ENCODE data around the gene SARM1.
A peak's percentile ranks its signal among the peaks of the same experiment; 100 is the strongest.

SARM1 gene

GRCh38 chr17:28402844-28403243 lies 31.4 kb downstream of the SARM1 start:
- Histone ChIP-seq H2AK5ac (ENCODE audit: low read depth, low read length) (no peak overlapping the region), H3K18ac (ENCODE audit: low read length) (no peak overlapping the region), H3K79me1 (ENCODE audit: low read depth, low read length) (no peaks in the 10 kb centered on the region), H2BK120ac (ENCODE audit: low read depth, low read length) (no peak overlapping the region), H3K27ac (replicated peaks; ENCODE audit: low read length) (no peak overlapping the region), H2BK15ac (ENCODE audit: low read length) (no peak overlapping the region), H3K9ac (ENCODE audit: low read depth, low read length, poor library complexity) (no peak overlapping the region), H3K4me1 (ENCODE audit: control insufficient read depth in 2 of 2, insufficient read depth in 1 of 2, low read depth in 1 of 2, low read length in 2 of 2) (peaks cover 8 to 17% of the 10 kb centered on the region in 2 donors), H3K23ac (ENCODE audit: low read depth, low read length, poor library complexity) (no peak overlapping the region), H3K4me3 (ENCODE audit: low read length in 2 of 2) (no peak overlapping the region), H2AFZ (ENCODE audit: low read length) (no peak overlapping the region), H3K4ac (ENCODE audit: low read length) (no peak overlapping the region), H3K27me3 (ENCODE audit: control insufficient read depth in 3 of 3, insufficient read depth in 3 of 3, low read depth in 1 of 3, low read length in 3 of 3) (peaks cover 0 to 19% (median 0%) of the 10 kb centered on the region in 3 experiments), H3K36me3 (replicated peaks in 1 of 2; ENCODE audit: control insufficient read depth in 2 of 2, insufficient read depth in 2 of 2, low read length in 2 of 2) (peaks cover under 1 to 22% of the 10 kb centered on the region in 2 donors), H3K9me3 (replicated peaks in 1 of 2; ENCODE audit: control insufficient read depth in 2 of 2, insufficient read depth in 1 of 2, low read depth in 1 of 2, low read length in 2 of 2) (no peaks in the 10 kb centered on the region), H3K14ac (ENCODE audit: low read length) (no peak overlapping the region), H3K4me2 (ENCODE audit: insufficient read depth, low read length, poor library complexity, severe bottlenecking) (no peak overlapping the region), H2BK12ac (ENCODE audit: low read length) (no peak overlapping the region), H2BK5ac (ENCODE audit: low read length) (no peak overlapping the region), H4K8ac (ENCODE audit: low read depth, low read length) (no peak overlapping the region), H4K91ac (ENCODE audit: low read depth, low read length, poor library complexity) (no peak overlapping the region)
- WGBS, 2 donors (ENCODE audit: extremely low coverage in 2 of 2, insufficient read length in 2 of 2, insufficient replicate concordance in 1 of 2), result no CpG with 5 or more reads among the region's 6 CpGs
- DNase-seq (ENCODE audit: low spot score), result no peak

GRCh38 chr17:28404007-28404406 lies 32.5 kb downstream of the SARM1 start:
- Histone ChIP-seq H2BK15ac (ENCODE audit: low read length) (no peak overlapping the region), H3K14ac (ENCODE audit: low read length) (no peak overlapping the region), H3K9me3 (replicated peaks in 1 of 2; ENCODE audit: control insufficient read depth in 2 of 2, insufficient read depth in 1 of 2, low read depth in 1 of 2, low read length in 2 of 2) (no peaks in the 10 kb centered on the region), H3K23ac (ENCODE audit: low read depth, low read length, poor library complexity) (no peak overlapping the region), H4K91ac (ENCODE audit: low read depth, low read length, poor library complexity) (no peak overlapping the region), H2AFZ (ENCODE audit: low read length) (no peak overlapping the region), H3K4me1 (ENCODE audit: control insufficient read depth in 2 of 2, insufficient read depth in 1 of 2, low read depth in 1 of 2, low read length in 2 of 2) (peaks cover 7 to 18% of the 10 kb centered on the region in 2 donors), H3K27ac (replicated peaks; ENCODE audit: low read length) (no peak overlapping the region), H4K8ac (ENCODE audit: low read depth, low read length) (no peak overlapping the region), H3K4me3 (ENCODE audit: low read length in 2 of 2) (no peak overlapping the region), H3K9ac (ENCODE audit: low read depth, low read length, poor library complexity) (no peak overlapping the region), H3K79me1 (ENCODE audit: low read depth, low read length) (no peaks in the 10 kb centered on the region), H3K36me3 (replicated peaks in 1 of 2; ENCODE audit: control insufficient read depth in 2 of 2, insufficient read depth in 2 of 2, low read length in 2 of 2) (peaks cover 0 to 14% of the 10 kb centered on the region in 2 donors), H2BK120ac (ENCODE audit: low read depth, low read length) (no peak overlapping the region), H2AK5ac (ENCODE audit: low read depth, low read length) (no peak overlapping the region), H3K27me3 (ENCODE audit: control insufficient read depth in 3 of 3, insufficient read depth in 3 of 3, low read depth in 1 of 3, low read length in 3 of 3) (peaks cover 0 to 19% (median 0%) of the 10 kb centered on the region in 3 experiments), H2BK5ac (ENCODE audit: low read length) (no peak overlapping the region), H3K4me2 (ENCODE audit: insufficient read depth, low read length, poor library complexity, severe bottlenecking) (no peak overlapping the region), H3K18ac (ENCODE audit: low read length) (no peak overlapping the region), H2BK12ac (ENCODE audit: low read length) (no peak overlapping the region), H3K4ac (ENCODE audit: low read length) (no peak overlapping the region)
- WGBS, 2 donors (ENCODE audit: extremely low coverage in 2 of 2, insufficient read length in 2 of 2, insufficient replicate concordance in 1 of 2), result no CpG with 5 or more reads among the region's 2 CpGs
- no peak for DNase-seq (ENCODE audit: low spot score)

GRCh38 chr17:28404461-28404811 lies 32.9 kb downstream of the SARM1 start:
- Histone ChIP-seq H3K4me3 (ENCODE audit: low read length in 2 of 2) (no peak overlapping the region), H3K79me1 (ENCODE audit: low read depth, low read length) (no peaks in the 10 kb centered on the region), H3K18ac (ENCODE audit: low read length) (no peak overlapping the region), H2BK12ac (ENCODE audit: low read length) (no peak overlapping the region), H3K14ac (ENCODE audit: low read length) (no peak overlapping the region), H3K27me3 (ENCODE audit: control insufficient read depth in 3 of 3, insufficient read depth in 3 of 3, low read depth in 1 of 3, low read length in 3 of 3) (peaks cover 0 to 19% (median 0%) of the 10 kb centered on the region in 3 experiments), H2AK5ac (ENCODE audit: low read depth, low read length) (no peak overlapping the region), H2BK15ac (ENCODE audit: low read length) (no peak overlapping the region), H2BK5ac (ENCODE audit: low read length) (no peak overlapping the region), H4K91ac (ENCODE audit: low read depth, low read length, poor library complexity) (no peak overlapping the region), H2BK120ac (ENCODE audit: low read depth, low read length) (no peak overlapping the region), H3K4ac (ENCODE audit: low read length) (no peak overlapping the region), H2AFZ (ENCODE audit: low read length) (no peak overlapping the region), H3K27ac (replicated peaks; ENCODE audit: low read length) (no peak overlapping the region), H3K4me2 (ENCODE audit: insufficient read depth, low read length, poor library complexity, severe bottlenecking) (no peak overlapping the region), H3K9me3 (replicated peaks in 1 of 2; ENCODE audit: control insufficient read depth in 2 of 2, insufficient read depth in 1 of 2, low read depth in 1 of 2, low read length in 2 of 2) (no peaks in the 10 kb centered on the region), H3K36me3 (replicated peaks in 1 of 2; ENCODE audit: control insufficient read depth in 2 of 2, insufficient read depth in 2 of 2, low read length in 2 of 2) (peaks cover 0 to 10% of the 10 kb centered on the region in 2 donors), H3K4me1 (ENCODE audit: control insufficient read depth in 2 of 2, insufficient read depth in 1 of 2, low read depth in 1 of 2, low read length in 2 of 2) (peaks cover 7 to 18% of the 10 kb centered on the region in 2 donors), H3K9ac (ENCODE audit: low read depth, low read length, poor library complexity) (no peak overlapping the region), H3K23ac (ENCODE audit: low read depth, low read length, poor library complexity) (peak overlapping the region; percentile 26), H4K8ac (ENCODE audit: low read depth, low read length) (no peak overlapping the region)
- no peak for DNase-seq (ENCODE audit: low spot score)
- WGBS, 2 donors (ENCODE audit: extremely low coverage in 2 of 2, insufficient read length in 2 of 2, insufficient replicate concordance in 1 of 2), result no CpG with 5 or more reads among the region's 5 CpGs

- H2BK15ac ChIP-seq (ENCODE audit: low read length), result no peak overlapping the region
- peak overlapping the region; percentile 11 for H3K18ac ChIP-seq (ENCODE audit: low read length)
- DNase-seq (ENCODE audit: low spot score), result no peak
- peak overlapping the region in 1 of 2 donors; percentile 65 for H3K4me3 ChIP-seq (ENCODE audit: low read length in 2 of 2)
- H4K8ac ChIP-seq (ENCODE audit: low read depth, low read length), result no peak overlapping the region
- no peak overlapping the region for H2BK120ac ChIP-seq (ENCODE audit: low read depth, low read length)
- peak overlapping the region; percentile 4 for H3K23ac ChIP-seq (ENCODE audit: low read depth, low read length, poor library complexity)
- WGBS, 2 donors (ENCODE audit: extremely low coverage in 2 of 2, insufficient read length in 2 of 2, insufficient replicate concordance in 1 of 2), result no CpG with 5 or more reads among the region's 33 CpGs
- H3K36me3 ChIP-seq (replicated peaks in 1 of 2; ENCODE audit: control insufficient read depth in 2 of 2, insufficient read depth in 2 of 2, low read length in 2 of 2), result peaks cover 0 to 4% of the 10 kb centered on the region in 2 donors
- no peak overlapping the region for H3K27ac ChIP-seq (replicated peaks; ENCODE audit: low read length)
- H2BK5ac ChIP-seq (ENCODE audit: low read length), result no peak overlapping the region
- H3K27me3 ChIP-seq (ENCODE audit: control insufficient read depth in 3 of 3, insufficient read depth in 3 of 3, low read depth in 1 of 3, low read length in 3 of 3), result peaks cover 0 to 19% (median 0%) of the 10 kb centered on the region in 3 experiments
- H3K4me1 ChIP-seq (ENCODE audit: control insufficient read depth in 2 of 2, insufficient read depth in 1 of 2, low read depth in 1 of 2, low read length in 2 of 2), result peaks cover 7 to 18% of the 10 kb centered on the region in 2 donors
- peak overlapping the region; percentile 91 for H3K9ac ChIP-seq (ENCODE audit: low read depth, low read length, poor library complexity)
- H4K91ac ChIP-seq (ENCODE audit: low read depth, low read length, poor library complexity), result no peak overlapping the region
- no peak overlapping the region for H3K14ac ChIP-seq (ENCODE audit: low read length)
- peak overlapping the region; percentile 99 for H3K4me2 ChIP-seq (ENCODE audit: insufficient read depth, low read length, poor library complexity, severe bottlenecking)
- no peak overlapping the region for H3K4ac ChIP-seq (ENCODE audit: low read length)
- peak overlapping the region; percentile 99 for H2AFZ ChIP-seq (ENCODE audit: low read length)
- H2AK5ac ChIP-seq (ENCODE audit: low read depth, low read length), result no peak overlapping the region
- no peaks in the 10 kb centered on the region for H3K9me3 ChIP-seq (replicated peaks in 1 of 2; ENCODE audit: control insufficient read depth in 2 of 2, insufficient read depth in 1 of 2, low read depth in 1 of 2, low read length in 2 of 2)
- no peak overlapping the region for H2BK12ac ChIP-seq (ENCODE audit: low read length)
- H3K79me1 ChIP-seq (ENCODE audit: low read depth, low read length), result no peaks in the 10 kb centered on the region
Observed at GRCh38 chr17:28404812-28405570, 33.5 kb downstream of the SARM1 start.

All from neuronal stem cell (in vitro differentiated cells).